GM12873 (cell line): ENCODE data around the gene CARNS1.

ENCODE experiments used
- TF ChIP-seq, protein P1 (sequence below): IDR thresholded peaks from 2 replicates; pipeline ENCODE4 v1.5.1; 2012; ENCODE audit warnings: low read depth, mild to moderate bottlenecking, moderate library complexity, low read length, control low read depth; ENCODE audit not compliant: insufficient read depth; ENCODE audit errors: missing control alignments

The CARNS1 gene

DNA sequence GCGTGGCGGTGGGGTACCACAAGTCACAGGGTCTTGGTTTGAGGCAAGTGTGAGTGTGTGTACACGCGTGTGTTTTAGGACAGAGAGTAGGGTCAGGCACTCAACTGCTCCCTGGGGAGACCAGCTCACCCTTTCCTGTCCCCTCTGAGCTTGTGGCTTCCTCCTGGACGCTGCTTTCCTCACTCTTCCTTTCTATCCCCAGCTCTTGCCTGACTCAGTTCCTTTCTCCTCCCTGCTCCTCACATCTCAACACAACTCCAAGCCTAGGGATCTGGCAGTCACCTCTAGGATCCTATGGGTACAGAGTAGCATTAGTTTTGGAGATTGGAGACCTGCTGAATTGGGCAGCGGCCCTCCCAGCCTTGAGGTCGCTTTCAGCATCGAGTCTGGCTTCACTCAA is 46.2 kb upstream of the CARNS1 start:
- TF ChIP-seq, protein P1, sequence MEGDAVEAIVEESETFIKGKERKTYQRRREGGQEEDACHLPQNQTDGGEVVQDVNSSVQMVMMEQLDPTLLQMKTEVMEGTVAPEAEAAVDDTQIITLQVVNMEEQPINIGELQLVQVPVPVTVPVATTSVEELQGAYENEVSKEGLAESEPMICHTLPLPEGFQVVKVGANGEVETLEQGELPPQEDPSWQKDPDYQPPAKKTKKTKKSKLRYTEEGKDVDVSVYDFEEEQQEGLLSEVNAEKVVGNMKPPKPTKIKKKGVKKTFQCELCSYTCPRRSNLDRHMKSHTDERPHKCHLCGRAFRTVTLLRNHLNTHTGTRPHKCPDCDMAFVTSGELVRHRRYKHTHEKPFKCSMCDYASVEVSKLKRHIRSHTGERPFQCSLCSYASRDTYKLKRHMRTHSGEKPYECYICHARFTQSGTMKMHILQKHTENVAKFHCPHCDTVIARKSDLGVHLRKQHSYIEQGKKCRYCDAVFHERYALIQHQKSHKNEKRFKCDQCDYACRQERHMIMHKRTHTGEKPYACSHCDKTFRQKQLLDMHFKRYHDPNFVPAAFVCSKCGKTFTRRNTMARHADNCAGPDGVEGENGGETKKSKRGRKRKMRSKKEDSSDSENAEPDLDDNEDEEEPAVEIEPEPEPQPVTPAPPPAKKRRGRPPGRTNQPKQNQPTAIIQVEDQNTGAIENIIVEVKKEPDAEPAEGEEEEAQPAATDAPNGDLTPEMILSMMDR, result no peak

DNA sequence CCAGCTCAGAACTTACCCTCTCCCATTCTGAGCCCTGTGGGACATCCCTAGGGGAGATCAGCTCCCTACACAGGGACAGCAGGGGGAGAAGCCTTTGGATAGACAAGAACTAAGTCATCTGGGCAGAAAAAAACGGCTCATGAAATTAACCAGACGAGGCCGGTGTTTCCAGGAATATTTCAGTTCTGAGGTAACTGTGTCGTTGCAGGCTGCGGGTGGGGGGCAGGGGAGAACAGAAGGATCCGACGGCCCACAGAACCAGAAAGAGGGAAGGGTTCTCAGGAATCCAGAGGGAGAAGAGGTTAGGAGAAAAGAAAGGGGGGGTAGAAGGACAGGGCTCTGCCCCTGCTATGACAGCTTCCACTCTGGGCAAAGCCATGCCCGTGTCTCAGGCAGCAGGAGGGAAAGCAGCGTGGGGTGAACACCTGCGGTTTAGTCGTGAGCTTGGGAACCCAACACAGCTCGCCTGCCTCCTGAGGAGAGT is 45.6 kb upstream of the CARNS1 start:
- TF ChIP-seq, protein P1, result no peak

DNA sequence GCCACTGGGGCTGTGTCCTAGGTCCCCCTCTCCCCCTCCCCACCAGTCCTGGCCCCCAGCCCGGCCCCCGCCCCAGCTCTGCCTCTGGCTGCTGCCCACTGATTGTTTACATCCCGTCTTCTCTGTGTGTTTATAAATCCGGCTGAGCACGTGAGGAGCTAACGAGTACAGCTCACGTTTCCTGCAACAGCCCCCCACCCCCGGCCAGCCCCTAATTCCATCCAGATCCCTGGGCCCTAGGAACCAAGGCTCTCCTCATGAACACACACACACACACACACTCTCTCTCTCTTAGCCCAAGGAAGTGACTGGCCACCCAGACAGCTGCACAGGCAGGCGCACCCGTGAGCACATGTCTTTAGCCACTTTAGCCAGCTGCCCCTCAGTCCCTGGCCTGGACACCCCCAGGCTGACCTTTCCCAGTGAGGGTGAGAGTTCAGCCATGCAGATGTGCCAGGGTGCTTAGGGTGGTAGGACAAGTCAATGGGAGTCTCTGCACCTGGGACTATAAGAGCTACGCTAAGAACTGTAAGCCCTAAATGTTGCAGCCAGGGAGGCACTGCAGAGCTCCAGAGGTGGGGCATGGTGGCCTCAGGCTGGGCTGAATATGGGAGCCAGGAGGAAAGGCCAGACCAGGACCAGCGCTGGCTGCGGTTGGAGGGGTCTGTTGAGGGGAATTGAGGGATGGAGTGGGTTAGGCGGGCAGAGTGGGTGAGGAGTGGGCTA is 45.0 kb upstream of the CARNS1 start:
- TF ChIP-seq, protein P1, result no peak

DNA sequence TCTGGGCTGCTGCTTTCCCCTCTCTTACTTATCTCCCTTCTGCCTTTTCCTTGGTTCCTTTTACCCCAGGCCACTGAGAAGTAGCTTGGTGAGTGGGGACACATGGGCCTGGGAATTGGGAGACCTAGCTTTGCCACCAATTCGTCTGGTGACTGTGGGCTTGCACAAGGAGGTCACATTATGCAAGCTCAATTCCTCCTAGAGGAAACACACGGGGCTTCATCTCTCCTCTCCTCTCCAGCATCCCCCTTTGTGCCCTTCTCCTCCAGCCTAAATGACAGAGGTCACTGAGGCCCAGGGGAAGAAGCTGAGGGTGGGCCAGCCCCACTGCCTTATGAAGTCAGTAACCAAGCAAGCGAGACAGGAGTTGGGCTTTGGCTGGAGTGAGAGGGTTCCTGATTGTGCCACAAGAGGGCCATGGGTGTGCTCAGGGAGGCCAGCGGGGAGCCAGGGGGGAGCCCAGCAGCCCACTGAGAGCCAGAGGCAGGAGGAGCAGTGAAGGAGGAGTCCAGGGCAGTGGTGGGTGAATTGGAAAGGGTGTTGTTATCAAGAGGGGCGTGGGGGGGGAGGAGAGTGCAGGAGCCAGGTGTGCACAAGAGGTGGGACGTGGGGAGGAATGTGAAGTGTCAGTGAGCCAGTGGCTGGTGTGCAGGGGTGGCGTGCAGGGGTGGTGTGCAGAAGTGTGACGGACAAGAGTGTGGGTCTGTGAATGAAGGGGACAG is 44.1 kb upstream of the CARNS1 start:
- TF ChIP-seq, protein P1, result peak; percentile 63

DNA sequence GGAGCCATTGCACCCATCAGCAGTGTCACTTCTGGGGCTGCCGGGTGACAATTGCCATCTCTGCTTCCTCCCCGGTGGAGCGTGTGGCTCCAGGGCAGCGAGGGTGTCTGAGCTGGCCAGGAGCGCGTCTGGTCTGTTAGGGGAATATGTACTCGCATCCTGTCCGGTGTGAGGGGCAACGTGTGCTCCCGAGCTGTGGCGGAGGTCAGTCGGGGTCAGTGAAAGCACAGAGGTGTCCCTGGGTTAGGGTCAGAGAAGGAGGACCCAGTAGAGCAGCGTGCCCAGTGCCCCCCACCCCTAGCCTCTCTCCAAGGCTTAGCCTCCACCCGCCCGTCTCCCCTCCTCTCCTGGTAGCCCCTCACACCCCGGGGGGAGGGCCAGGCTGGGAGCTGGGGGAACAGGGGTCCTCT is 43.6 kb upstream of the CARNS1 start:
- TF ChIP-seq, protein P1, result no peak

DNA sequence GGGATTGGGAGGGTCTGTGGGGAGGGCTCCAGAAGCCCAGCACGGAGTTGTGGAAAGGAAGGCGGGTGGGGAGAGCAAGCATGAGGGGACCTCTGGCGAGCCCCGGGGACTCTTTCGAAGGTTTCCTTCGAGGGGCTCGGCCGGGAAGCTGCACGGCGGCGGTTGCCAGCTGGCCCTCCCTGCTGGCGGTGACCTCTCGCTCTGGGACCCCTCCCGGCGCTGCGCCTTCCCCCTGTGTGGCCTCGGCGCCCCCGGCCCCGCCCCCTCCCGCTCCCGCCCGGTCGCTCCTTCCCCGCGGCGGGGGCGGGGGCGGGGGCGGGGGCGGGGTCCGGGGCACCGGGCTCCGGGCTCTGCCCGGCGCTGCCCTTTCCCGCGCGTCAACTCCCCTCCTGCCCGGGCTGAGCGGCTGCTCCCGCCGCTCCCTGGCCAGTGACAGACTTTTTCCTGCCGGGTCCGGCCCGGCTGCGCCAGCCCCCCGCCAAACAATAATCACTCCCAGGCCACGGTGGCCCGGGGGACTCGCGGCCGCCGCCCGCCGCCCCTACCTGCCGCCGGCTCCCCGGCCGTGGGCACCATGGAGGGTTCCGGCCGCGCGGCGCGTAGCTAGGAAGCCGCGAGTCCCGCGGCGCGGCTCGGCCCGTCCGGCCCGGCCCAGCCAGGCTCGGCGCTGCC is 43.0 kb upstream of the CARNS1 start:
- TF ChIP-seq, protein P1, result no peak
